Chondrocyte (in vitro differentiated cells): ENCODE data around the gene MARK4. TPM values are rescaled to one million over a fixed set of nuclear protein-coding genes. Genes with fewer than 3 reads are reported as not detected.
"Not testable (repeated sequence)": the region's sequence is repeated elsewhere in the genome, so short reads cannot be mapped to it uniquely, and the experiment has no call there.

ENCODE experiments used
- DNase-seq: peaks from one replicate; pipeline ENCODE4 v3.0.0; 2021; ENCODE audit warnings: mixed read lengths, low spot score
- H3K27ac Mint-ChIP-seq: one replicate; pipeline ENCODE4 v1.8.0; 2021; ENCODE audit warnings: mild to moderate bottlenecking, moderate library complexity, mixed read lengths; ENCODE audit not compliant: unreplicated experiment
- H3K27me3 Mint-ChIP-seq: 2 replicates; pipeline ENCODE4 v1.8.0; 2021; ENCODE audit warnings: low read depth, mixed read lengths
- H3K36me3 Mint-ChIP-seq: 2 replicates; pipeline ENCODE4 v1.8.0; 2021; ENCODE audit warnings: low read depth, mixed read lengths
- H3K4me1 Mint-ChIP-seq: 2 replicates; pipeline ENCODE4 v1.8.0; 2021; ENCODE audit warnings: low read depth, mild to moderate bottlenecking, mixed read lengths
- H3K4me3 Mint-ChIP-seq: one replicate; pipeline ENCODE4 v1.8.0; 2021; ENCODE audit warnings: mild to moderate bottlenecking, moderate library complexity, mixed read lengths; ENCODE audit not compliant: unreplicated experiment
- H3K9me3 Mint-ChIP-seq: 2 replicates; pipeline ENCODE4 v1.8.0; 2021; ENCODE audit warnings: low read depth, mixed read lengths
- CTCF ChIP-seq: fragments of 200-600 bp; sonication (generic); IDR thresholded peaks from 2 replicates; pipeline ENCODE4 v1.5.0; 2021; ENCODE audit warnings: antibody characterized with exemption, mild to moderate bottlenecking, moderate library complexity
- total RNA-seq: library from RNA; stranded (reverse); gene quantifications from 3 replicates; pipeline ENCODE4 v1.2.1, GENCODE V29; 2021

MARK4 gene
- total RNA-seq, 1 donor from 2014 or later: 46.3 TPM

- H3K4me1 Mint-ChIP-seq: peaks cover 40% of the 10 kb centered on the region
- no peak for TF ChIP-seq CTCF
- no peaks in the 10 kb centered on the region for H3K36me3 Mint-ChIP-seq
- no peak for DNase-seq
- H3K27me3 Mint-ChIP-seq: no peaks in the 10 kb centered on the region
- no peak overlapping the region for H3K27ac Mint-ChIP-seq
- no peaks in the 10 kb centered on the region for H3K9me3 Mint-ChIP-seq
- H3K4me3 Mint-ChIP-seq: no peak overlapping the region
Observed at GRCh38 chr19:45218426-45218825, 32.6 kb upstream of the MARK4 start.

- Mint-ChIP-seq H3K9me3 (no peaks in the 10 kb centered on the region), H3K4me3 (no peak overlapping the region), H3K4me1 (peaks cover 34% of the 10 kb centered on the region), H3K36me3 (no peaks in the 10 kb centered on the region), H3K27ac (no peak overlapping the region), H3K27me3 (no peaks in the 10 kb centered on the region)
- DNase-seq: no peak
- no peak for TF ChIP-seq CTCF
Observed at GRCh38 chr19:45218911-45219743, 31.9 kb upstream of the MARK4 start.

GRCh38 chr19:45222724-45223123, 28.3 kb upstream of the MARK4 start:
- Mint-ChIP-seq H3K27ac (no peak overlapping the region), H3K4me3 (no peak overlapping the region), H3K27me3 (no peaks in the 10 kb centered on the region), H3K4me1 (peaks cover 9% of the 10 kb centered on the region), H3K36me3 (no peaks in the 10 kb centered on the region), H3K9me3 (no peaks in the 10 kb centered on the region)
- no peak for DNase-seq
- TF ChIP-seq CTCF: no peak

- no peak for TF ChIP-seq CTCF
- H3K27ac Mint-ChIP-seq: no peak overlapping the region
- no peak for DNase-seq
- H3K4me1 Mint-ChIP-seq: peaks cover 4% of the 10 kb centered on the region
- no peaks in the 10 kb centered on the region for H3K9me3 Mint-ChIP-seq
- H3K4me3 Mint-ChIP-seq: no peak overlapping the region
- no peaks in the 10 kb centered on the region for H3K36me3 Mint-ChIP-seq
- H3K27me3 Mint-ChIP-seq: no peaks in the 10 kb centered on the region
Observed at GRCh38 chr19:45223879-45224278, 27.2 kb upstream of the MARK4 start.

- DNase-seq: no peak
- no peak for TF ChIP-seq CTCF
- no peak overlapping the region for H3K4me3 Mint-ChIP-seq
- H3K36me3 Mint-ChIP-seq: no peaks in the 10 kb centered on the region
- no peaks in the 10 kb centered on the region for H3K9me3 Mint-ChIP-seq
- no peaks in the 10 kb centered on the region for H3K27me3 Mint-ChIP-seq
- H3K4me1 Mint-ChIP-seq: no peaks in the 10 kb centered on the region
- no peak overlapping the region for H3K27ac Mint-ChIP-seq
Observed at GRCh38 chr19:45224645-45225044, 26.4 kb upstream of the MARK4 start.

- not testable (repeated sequence) for H3K4me1 Mint-ChIP-seq, H3K36me3 Mint-ChIP-seq, H3K4me3 Mint-ChIP-seq, H3K27me3 Mint-ChIP-seq, H3K27ac Mint-ChIP-seq, H3K9me3 Mint-ChIP-seq, DNase-seq
Observed at GRCh38 chr19:45229056-45229455, 22.0 kb upstream of the MARK4 start.
